Esophagus squamous epithelium (tissue), 5 donors: ENCODE results near the gene RAPGEF3. TPM values are rescaled to one million over a fixed set of nuclear protein-coding genes. Genes with fewer than 3 reads are reported as not detected.

Experiments used
- DNase-seq: peaks from one replicate; lab custom pipeline; 2025; lab: John Stamatoyannopoulos, UW
- H3K27ac ChIP-seq, 4 donors: fragments of 200-600 bp; sonication (generic); one replicate each; pipeline ENCODE4 v1.5.1; 2016 to 2019; ENCODE audit warnings: mild to moderate bottlenecking in 1 of 4
- H3K27me3 ChIP-seq, 4 donors: fragments of 200-600 bp; sonication (generic); 1 replicate in 3 of 4; 2 replicates in 1 of 4; pipeline versions ENCODE4 v1.5.1 to v1.6.0; 2017 to 2021; ENCODE audit warnings: antibody characterized with exemption in 1 of 4
- H3K36me3 ChIP-seq, 3 donors: fragments of 200-600 bp; sonication (generic); one replicate each; pipeline ENCODE4 v1.5.1; 2016 to 2019
- H3K4me1 ChIP-seq, 3 donors: fragments of 200-600 bp; sonication (generic); one replicate each; pipeline ENCODE4 v1.5.1; 2017 to 2019
- H3K4me3 ChIP-seq, 4 donors: fragments of 200-600 bp; sonication (generic); 1 replicate in 3 of 4; 2 replicates in 1 of 4; pipeline ENCODE4 v1.5.1; 2016 to 2019; ENCODE audit warnings: mild to moderate bottlenecking in 2 of 4, moderate library complexity in 1 of 4
- H3K9me3 ChIP-seq, 3 donors: fragments of 200-600 bp; sonication (generic); one replicate each; pipeline ENCODE4 v1.5.1; 2016 to 2019
- POLR2A ChIP-seq, 4 donors: fragments of 450-650 bp; IDR thresholded peaks; one replicate each; pipeline ENCODE4 v1.6.1; 2017; ENCODE audit warnings: antibody characterized with exemption in 4 of 4, mild to moderate bottlenecking in 4 of 4, moderate library complexity in 3 of 4
- WGBS, 2 donors: methylation state at CpG; one replicate each; pipeline ENCODE4 v1.1.5; 2018; 5-methylcytosine and 5-hydroxymethylcytosine counted together
- intact Hi-C: fragments of 100-400 bp; cut with DNase I; formaldehyde crosslinking; loops from one replicate; pipeline ENCODE4 v1.15.0; 2022
- total RNA-seq, 4 donors: library from RNA; depleted of rRNA; stranded (reverse); fragments of >200 nt; gene quantifications; one replicate each; pipeline ENCODE4 v1.1.0, GENCODE V29; 2016
- TF ChIP-seq, protein P1 (sequence below), 6 experiments: fragments of 450-650 bp in 4 of 6; fragments of 200-600 bp in 2 of 6; sonication (generic) in 2 of 6; IDR thresholded peaks; one replicate each; pipeline ENCODE4 v1.5.1; 2016 to 2019; ENCODE audit warnings: antibody characterized with exemption in 6 of 6, mild to moderate bottlenecking in 4 of 6, moderate library complexity in 4 of 6
- donor health status: DM: yes; HTN: yes; CAD: no.

RAPGEF3 gene
- total RNA-seq, 4 donors from 2014 or later, result 12.9 to 39.3 (median 22.5) TPM

DNA sequence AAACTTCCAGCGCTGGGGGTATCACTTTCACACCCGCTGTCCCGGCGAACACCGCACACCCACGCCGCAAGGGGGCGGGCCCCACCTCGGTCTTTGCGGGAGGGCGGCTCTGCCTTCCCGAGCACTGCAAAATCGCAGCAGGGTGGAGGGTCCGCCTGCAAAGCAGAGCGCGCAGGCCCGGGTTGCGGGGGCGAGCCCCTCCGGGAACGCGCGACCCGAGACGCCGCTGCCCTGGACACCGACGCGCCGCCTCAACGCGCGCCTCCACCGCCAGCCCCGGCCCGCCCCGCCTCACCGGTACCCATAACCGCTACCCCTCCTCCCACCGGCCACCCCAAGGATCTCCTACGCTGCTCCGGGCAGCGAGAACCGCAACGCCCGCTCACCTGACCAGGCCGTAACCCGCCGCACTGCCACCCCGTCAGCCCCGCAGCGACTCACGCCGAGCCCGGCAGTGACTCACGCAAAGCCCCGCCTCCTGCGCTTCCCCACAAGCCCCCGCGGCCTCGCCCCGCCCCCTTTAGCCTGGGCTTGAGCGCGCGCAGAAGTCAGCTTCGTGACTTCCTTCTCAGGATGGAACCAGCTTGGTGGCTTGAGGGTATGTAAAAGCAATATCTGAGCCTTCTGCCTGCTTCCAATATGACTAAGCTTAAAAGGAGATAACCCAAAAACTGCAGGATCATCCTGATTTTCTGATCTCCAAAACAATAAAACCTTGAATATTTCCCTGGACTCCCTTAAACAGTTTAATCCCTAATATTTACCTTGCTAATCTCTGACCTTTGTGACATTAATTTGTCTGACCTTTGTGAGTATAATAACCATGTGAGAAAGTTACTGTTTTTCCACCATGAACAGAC is 52.9 kb downstream of the RAPGEF3 start, which contains the start of gene RPAP3:
Gene RPAP3 (minus strand): TSS at position 465 of the 860 bp plus-strand sequence. CDS start 3,190 bp downstream, outside the sequence.
- Histone ChIP-seq H3K4me1 (peaks cover 2 to 44% (median 6%) of the 10 kb centered on the region in 3 donors), H3K9me3 (no peaks in the 10 kb centered on the region), H3K4me3 (peak within 1 kb of the TSS; percentile 90 to 99 (median 94)), H3K36me3 (peaks cover 0 to 14% (median 0%) of the 10 kb centered on the region in 3 donors), H3K27me3 (no peaks in the 10 kb centered on the region), H3K27ac (peak within 1 kb of the TSS; percentile 91 to 95 (median 94))
- intact Hi-C loops, result no loop called here
- peak in 3 of 4 donors; percentile 11 to 80 (median 68) for TF ChIP-seq POLR2A (IDR thresholded peaks at IDR 0.05)
- TF ChIP-seq, protein P1, sequence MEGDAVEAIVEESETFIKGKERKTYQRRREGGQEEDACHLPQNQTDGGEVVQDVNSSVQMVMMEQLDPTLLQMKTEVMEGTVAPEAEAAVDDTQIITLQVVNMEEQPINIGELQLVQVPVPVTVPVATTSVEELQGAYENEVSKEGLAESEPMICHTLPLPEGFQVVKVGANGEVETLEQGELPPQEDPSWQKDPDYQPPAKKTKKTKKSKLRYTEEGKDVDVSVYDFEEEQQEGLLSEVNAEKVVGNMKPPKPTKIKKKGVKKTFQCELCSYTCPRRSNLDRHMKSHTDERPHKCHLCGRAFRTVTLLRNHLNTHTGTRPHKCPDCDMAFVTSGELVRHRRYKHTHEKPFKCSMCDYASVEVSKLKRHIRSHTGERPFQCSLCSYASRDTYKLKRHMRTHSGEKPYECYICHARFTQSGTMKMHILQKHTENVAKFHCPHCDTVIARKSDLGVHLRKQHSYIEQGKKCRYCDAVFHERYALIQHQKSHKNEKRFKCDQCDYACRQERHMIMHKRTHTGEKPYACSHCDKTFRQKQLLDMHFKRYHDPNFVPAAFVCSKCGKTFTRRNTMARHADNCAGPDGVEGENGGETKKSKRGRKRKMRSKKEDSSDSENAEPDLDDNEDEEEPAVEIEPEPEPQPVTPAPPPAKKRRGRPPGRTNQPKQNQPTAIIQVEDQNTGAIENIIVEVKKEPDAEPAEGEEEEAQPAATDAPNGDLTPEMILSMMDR (IDR thresholded peaks at IDR 0.05), result peak; percentile 46 to 82 (median 68)
- peak; percentile 87 for DNase-seq
- 0% methylated on average over 4 of the region's 66 CpGs for WGBS, 2 donors

DNA sequence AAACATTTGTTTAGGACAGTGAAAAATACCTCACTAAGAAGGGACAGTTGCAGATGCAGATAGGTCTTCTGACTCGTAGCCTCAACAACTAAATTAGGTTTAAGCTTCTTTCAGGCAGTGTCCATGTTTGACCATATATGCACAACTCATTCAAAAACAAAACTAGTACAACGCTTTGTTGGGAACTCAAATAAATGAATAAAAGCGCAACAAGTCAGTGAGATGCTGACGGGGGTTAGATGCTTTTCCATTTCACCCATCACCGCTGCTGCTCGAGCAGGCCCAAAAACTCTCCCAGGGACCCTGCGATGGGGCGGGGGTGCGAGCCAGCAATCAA is 53.5 kb downstream of the RAPGEF3 start:
- WGBS, 2 donors, result 0 to 1% methylated on average over 9 of the region's 9 CpGs
- peak overlapping the region; percentile 91 to 95 (median 94) for H3K27ac ChIP-seq

DNA sequence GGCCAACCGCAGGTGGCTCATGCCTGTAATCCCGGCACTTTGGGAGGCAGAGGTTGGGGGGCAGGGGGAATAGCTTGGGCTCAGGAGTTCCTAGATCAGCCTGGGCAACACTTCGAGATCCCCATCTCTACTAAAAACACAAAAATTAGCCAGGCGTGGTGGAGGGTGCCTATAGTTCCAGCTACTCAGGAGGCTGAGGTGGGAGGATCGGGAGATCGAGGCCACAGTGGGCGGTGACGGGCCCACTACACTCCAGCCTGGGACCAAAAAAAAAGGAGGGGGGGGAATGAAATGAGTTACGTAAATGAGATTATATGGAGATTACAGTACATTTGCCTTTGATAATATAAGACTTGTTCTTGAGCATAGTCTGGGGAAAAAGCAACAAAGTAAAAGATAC is 54.0 kb downstream of the RAPGEF3 start:
- Histone ChIP-seq H3K4me3 (peak overlapping the region in 3 of 4 donors; percentile 90 to 96 (median 92)), H3K36me3 (peaks cover 0 to 16% (median 0%) of the 10 kb centered on the region in 3 donors), H3K9me3 (no peaks in the 10 kb centered on the region), H3K27me3 (no peaks in the 10 kb centered on the region), H3K4me1 (peaks cover 2 to 44% (median 6%) of the 10 kb centered on the region in 3 donors), H3K27ac (peak overlapping the region in 2 of 4 donors; percentile 91 to 95)
- no peak for TF ChIP-seq POLR2A (IDR thresholded peaks at IDR 0.05)
- TF ChIP-seq, protein P1 (IDR thresholded peaks at IDR 0.05), result no peak
- intact Hi-C loops, result no loop called here
- 77 to 93% methylated on average over 8 to 9 of the region's 9 CpGs for WGBS, 2 donors
- DNase-seq, result no peak

More for the DNA sequence above, 53.5 kb downstream of the RAPGEF3 start:
- Histone ChIP-seq H3K27me3 (no peaks in the 10 kb centered on the region), H3K4me3 (peak overlapping the region; percentile 90 to 99 (median 94)), H3K9me3 (no peaks in the 10 kb centered on the region), H3K36me3 (peaks cover 0 to 14% (median 0%) of the 10 kb centered on the region in 3 donors), H3K4me1 (peaks cover 2 to 44% (median 6%) of the 10 kb centered on the region in 3 donors)
- TF ChIP-seq, protein P1 (IDR thresholded peaks at IDR 0.05), result no peak
- no peak for TF ChIP-seq POLR2A (IDR thresholded peaks at IDR 0.05)
- no peak for DNase-seq
- intact Hi-C loops, result no loop called here

DNA sequence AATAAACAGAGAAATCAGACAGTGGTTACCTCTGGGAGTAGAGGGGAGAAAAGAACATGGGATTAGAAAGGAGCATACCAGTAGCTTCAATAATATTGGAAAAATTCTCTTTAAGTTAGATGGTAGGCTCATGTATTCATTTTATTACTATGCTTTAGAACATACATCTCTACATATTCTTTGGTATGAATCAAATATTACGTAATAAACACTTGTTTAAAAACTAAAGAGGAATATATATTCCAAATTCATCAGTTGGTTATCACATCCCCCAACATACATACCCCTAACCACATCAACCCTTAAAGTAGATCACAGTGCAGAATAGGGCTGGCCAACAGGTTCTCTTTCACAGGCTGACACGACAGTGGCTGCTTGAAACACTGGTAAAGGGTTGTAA is 58.4 kb downstream of the RAPGEF3 start:
- WGBS, 2 donors, result 94 to 97% methylated on average over 2 of the region's 2 CpGs
- peaks cover 2 to 21% (median 6%) of the 10 kb centered on the region in 3 donors for H3K4me1 ChIP-seq
- H3K36me3 ChIP-seq, result peaks cover 0 to 48% (median 6%) of the 10 kb centered on the region in 3 donors
- no peaks in the 10 kb centered on the region for H3K9me3 ChIP-seq
- intact Hi-C loops, result no loop called here
- TF ChIP-seq, protein P1 (IDR thresholded peaks at IDR 0.05), result no peak
- no peak for TF ChIP-seq POLR2A (IDR thresholded peaks at IDR 0.05)
- no peak overlapping the region for H3K4me3 ChIP-seq
- DNase-seq, result no peak
- no peaks in the 10 kb centered on the region for H3K27me3 ChIP-seq
- no peak overlapping the region for H3K27ac ChIP-seq

DNA sequence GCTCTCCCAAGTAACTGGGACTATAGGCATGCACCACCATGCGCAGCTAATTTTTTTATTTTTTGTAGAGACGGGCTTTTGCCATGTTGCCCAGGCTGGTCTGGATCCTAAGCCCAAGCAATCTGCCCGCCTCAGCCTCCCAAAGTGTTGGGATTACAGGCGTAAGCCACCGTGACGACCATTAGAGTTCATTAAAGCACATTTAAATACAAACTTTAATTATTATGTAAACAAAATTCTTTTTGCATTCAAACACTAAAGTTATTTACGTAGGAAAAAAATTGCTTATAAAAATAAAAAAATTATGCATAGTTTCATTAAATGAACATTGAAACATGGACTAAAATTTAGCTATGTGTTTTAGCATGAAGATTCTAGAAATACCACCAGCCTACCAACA is 60.0 kb downstream of the RAPGEF3 start:
- intact Hi-C loops, result no loop called here
- H3K4me1 ChIP-seq, result peaks cover 0 to 5% (median 0%) of the 10 kb centered on the region in 3 donors
- no peaks in the 10 kb centered on the region for H3K9me3 ChIP-seq
- H3K36me3 ChIP-seq, result peaks cover 0 to 62% (median 6%) of the 10 kb centered on the region in 3 donors
- 89 to 94% methylated on average over 7 of the region's 7 CpGs for WGBS, 2 donors
- no peak overlapping the region for H3K4me3 ChIP-seq
- no peaks in the 10 kb centered on the region for H3K27me3 ChIP-seq
- no peak for DNase-seq
- TF ChIP-seq POLR2A (IDR thresholded peaks at IDR 0.05), result no peak
- TF ChIP-seq, protein P1 (IDR thresholded peaks at IDR 0.05), result no peak
- no peak overlapping the region for H3K27ac ChIP-seq
